ENCODE results near the gene NRROS. TPM values are rescaled to one million over a fixed set of nuclear protein-coding genes. Genes with fewer than 3 reads are reported as not detected.

NRROS gene
- total and polyA plus RNA-seq, 10 of the 15 experiments (the other 5 are each of a cell fraction or from before 2014, with no cell fraction given): 0.35 to 42.2 (median 12.6) TPM

- 92% methylated on average over 13 of the region's 13 CpGs for WGBS (ENCODE audit: insufficient coverage, insufficient replicate concordance, low lambda C conversion rate, missing lambda C conversion rate)
- in situ Hi-C loops (cut with MboI): no loop called here
- Histone ChIP-seq H4K20me1 (ENCODE audit: control insufficient read depth, insufficient read depth) (no peaks in the 10 kb centered on the region), H3K4me1 (ENCODE audit: control insufficient read depth, insufficient read depth, low read length) (no peaks in the 10 kb centered on the region), H3K36me3 (ENCODE audit: control insufficient read depth in 2 of 2, insufficient read depth in 2 of 2, low read length in 1 of 2) (peaks cover 19 to 25% of the 10 kb centered on the region in 2 experiments), H3K4me3 (no peak overlapping the region), H3K27ac (ENCODE audit: control insufficient read depth, insufficient read depth) (no peak overlapping the region), H2AFZ (ENCODE audit: control insufficient read depth, low read depth, low read length) (no peak overlapping the region), H3K4me2 (ENCODE audit: control insufficient read depth, insufficient read depth) (no peak overlapping the region), H3K9ac (ENCODE audit: control insufficient read depth, insufficient read depth, low read length) (no peak overlapping the region), H3K79me2 (ENCODE audit: control insufficient read depth, insufficient read depth, low read length) (no peaks in the 10 kb centered on the region), H3K9me3 (replicated peaks; ENCODE audit: control insufficient read depth, insufficient read depth, low read length) (no peaks in the 10 kb centered on the region), H3K27me3 (replicated peaks in 1 of 2; ENCODE audit: control insufficient read depth in 2 of 2, insufficient read depth in 2 of 2, low read length in 1 of 2) (no peaks in the 10 kb centered on the region)
- ATAC-seq (no peak), FAIRE-seq (no peak), DNase-seq (ENCODE audit: low read depth, low spot score) (no peak)
- TF ChIP-seq SREBF2 (IDR thresholded peaks at IDR 0.05; ENCODE audit: low read length) (no peak), NR2C2 (IDR thresholded peaks at IDR 0.05; ENCODE audit: borderline replicate concordance, control insufficient read depth, insufficient read length, low read depth) (no peak), TARDBP (IDR thresholded peaks at IDR 0.05; ENCODE audit: borderline replicate concordance) (no peak)
- ChIA-PET RAD21 (ENCODE audit: unreplicated experiment) (no interaction called here), POLR2A (no interaction called here), SMC1A (ENCODE audit: uncharacterized antibody, unreplicated experiment) (interaction anchor here (1.4 kb wide), 1 partner anchor 21 kb away, joined by 3 read pairs; no protein-coding TSS in a partner anchor), CTCF (interaction anchor here (1.0 kb wide), 1 partner anchor 16 kb away, joined by 3 read pairs; no protein-coding TSS in a partner anchor)
- BruUV-seq (replicated peaks): no TSS peak
- intact Hi-C loops (cut with micrococcal nuclease; ENCODE audit: unreplicated experiment): no loop called here
Measured at GRCh38 chr3:196662033-196662432, 22.5 kb downstream of the NRROS start.

- Histone ChIP-seq H2AFZ (ENCODE audit: control insufficient read depth, low read depth, low read length) (no peak overlapping the region), H3K79me2 (ENCODE audit: control insufficient read depth, insufficient read depth, low read length) (no peaks in the 10 kb centered on the region), H3K9me3 (replicated peaks; ENCODE audit: control insufficient read depth, insufficient read depth, low read length) (no peaks in the 10 kb centered on the region), H3K4me2 (ENCODE audit: control insufficient read depth, insufficient read depth) (no peak overlapping the region), H3K4me1 (ENCODE audit: control insufficient read depth, insufficient read depth, low read length) (no peaks in the 10 kb centered on the region), H3K9ac (ENCODE audit: control insufficient read depth, insufficient read depth, low read length) (no peak overlapping the region), H3K4me3 (no peak overlapping the region), H3K27me3 (replicated peaks in 1 of 2; ENCODE audit: control insufficient read depth in 2 of 2, insufficient read depth in 2 of 2, low read length in 1 of 2) (no peaks in the 10 kb centered on the region), H3K36me3 (ENCODE audit: control insufficient read depth in 2 of 2, insufficient read depth in 2 of 2, low read length in 1 of 2) (peaks cover 14 to 20% of the 10 kb centered on the region in 2 experiments), H3K27ac (ENCODE audit: control insufficient read depth, insufficient read depth) (no peak overlapping the region), H4K20me1 (ENCODE audit: control insufficient read depth, insufficient read depth) (no peaks in the 10 kb centered on the region)
- ChIA-PET SMC1A (ENCODE audit: uncharacterized antibody, unreplicated experiment) (interaction anchor here (0.6 to 1.4 kb wide), 2 partner anchors 22 to 201 kb away, joined by 3 read pairs; no protein-coding TSS in a partner anchor), POLR2A (no interaction called here), CTCF (interaction anchor here (1.0 kb wide), 1 partner anchor 15 kb away, joined by 3 read pairs; no protein-coding TSS in a partner anchor), RAD21 (ENCODE audit: unreplicated experiment) (no interaction called here)
- FAIRE-seq (no peak), DNase-seq (ENCODE audit: low read depth, low spot score) (no peak), ATAC-seq (no peak)
- 0 out of 2 replicates have a peak, but pooled peaks have one; percentile 50 for TF ChIP-seq PML (IDR thresholded peaks at IDR 0.05; ENCODE audit: low read length)
- TF ChIP-seq HDAC6 (IDR thresholded peaks at IDR 0.05; ENCODE audit: unreplicated experiment): no peak
- BruUV-seq (replicated peaks): no TSS peak
- WGBS (ENCODE audit: insufficient coverage, insufficient replicate concordance, low lambda C conversion rate, missing lambda C conversion rate): 91% methylated on average over 13 of the region's 15 CpGs
- in situ Hi-C loops (cut with MboI) (no loop called here), intact Hi-C loops (cut with micrococcal nuclease; ENCODE audit: unreplicated experiment) (no loop called here)
Measured at GRCh38 chr3:196662711-196663571, 23.4 kb downstream of the NRROS start.

Data from GM12878 (cell line).